BE2C (cell line): ENCODE measurements around the gene KAZN.
"Not testable (repeated sequence)": the region's sequence is repeated elsewhere in the genome, so short reads cannot be mapped to it uniquely, and the experiment has no call there.

ENCODE experiments used
- DNase-seq: peaks from one replicate; pipeline ENCODE4 v3.0.0-alpha.2; 2020
- H3K27me3 ChIP-seq: fragments of 250-450 bp; sonication (Bioruptor Pico); 2 replicates; pipeline ENCODE4 v1.5.1; 2020; ENCODE audit warnings: mild to moderate bottlenecking
- H3K36me3 ChIP-seq: fragments of 250-450 bp; sonication (Bioruptor Pico); 2 replicates; pipeline ENCODE4 v1.5.1; 2020; ENCODE audit warnings: mild to moderate bottlenecking
- H3K4me1 ChIP-seq: fragments of 250-450 bp; sonication (Bioruptor Pico); 2 replicates; pipeline ENCODE4 v1.5.1; 2020
- H3K4me3 ChIP-seq: 2 replicates; pipeline ENCODE4 v1.5.1; 2011; ENCODE audit warnings: low read depth, low read length
- H3K9me3 ChIP-seq: fragments of 250-450 bp; sonication (Bioruptor Pico); 2 replicates; pipeline ENCODE4 v1.5.1; 2020
- TF ChIP-seq, protein P1 (sequence below): IDR thresholded peaks from 2 replicates; pipeline ENCODE4 v1.5.1; 2012; ENCODE audit warnings: mild to moderate bottlenecking, low read depth, low read length

KAZN gene

DNA sequence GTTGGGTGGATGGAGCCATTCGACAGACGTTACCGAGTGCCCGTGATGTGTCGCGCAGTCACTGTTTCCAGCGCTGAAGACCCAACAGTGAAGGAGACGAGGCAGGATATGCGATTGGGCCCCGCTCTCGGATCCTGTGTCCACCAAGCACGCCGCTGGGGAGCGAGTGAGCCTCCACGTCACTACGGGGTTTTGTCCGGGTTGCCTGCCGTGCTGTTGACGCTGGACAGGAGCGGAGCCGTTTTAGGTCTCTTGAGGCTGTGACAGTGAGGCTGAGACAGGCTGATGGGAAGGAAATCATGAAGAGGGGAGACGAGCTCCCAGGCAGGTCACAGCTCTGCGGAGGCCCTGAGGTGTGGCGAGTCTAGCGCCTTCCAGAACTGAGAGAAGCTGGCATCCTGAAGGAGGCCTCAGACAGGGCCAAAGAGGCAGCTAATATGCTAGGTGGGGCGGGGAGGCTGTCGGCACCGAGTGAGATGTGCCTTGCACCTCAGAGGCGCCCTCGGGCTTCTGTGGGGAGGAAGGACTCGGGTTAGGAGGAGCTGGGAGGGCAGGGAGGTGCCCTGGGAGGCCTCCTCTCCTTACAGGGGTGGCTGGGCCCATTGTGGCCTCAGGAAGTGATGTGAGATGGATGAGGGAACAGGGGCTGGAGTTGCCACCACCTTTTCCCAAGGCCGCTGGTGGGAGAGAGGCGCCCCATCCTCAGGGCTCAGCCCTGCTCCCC lies 359.1 kb downstream of the KAZN start:
- TF ChIP-seq, protein P1, sequence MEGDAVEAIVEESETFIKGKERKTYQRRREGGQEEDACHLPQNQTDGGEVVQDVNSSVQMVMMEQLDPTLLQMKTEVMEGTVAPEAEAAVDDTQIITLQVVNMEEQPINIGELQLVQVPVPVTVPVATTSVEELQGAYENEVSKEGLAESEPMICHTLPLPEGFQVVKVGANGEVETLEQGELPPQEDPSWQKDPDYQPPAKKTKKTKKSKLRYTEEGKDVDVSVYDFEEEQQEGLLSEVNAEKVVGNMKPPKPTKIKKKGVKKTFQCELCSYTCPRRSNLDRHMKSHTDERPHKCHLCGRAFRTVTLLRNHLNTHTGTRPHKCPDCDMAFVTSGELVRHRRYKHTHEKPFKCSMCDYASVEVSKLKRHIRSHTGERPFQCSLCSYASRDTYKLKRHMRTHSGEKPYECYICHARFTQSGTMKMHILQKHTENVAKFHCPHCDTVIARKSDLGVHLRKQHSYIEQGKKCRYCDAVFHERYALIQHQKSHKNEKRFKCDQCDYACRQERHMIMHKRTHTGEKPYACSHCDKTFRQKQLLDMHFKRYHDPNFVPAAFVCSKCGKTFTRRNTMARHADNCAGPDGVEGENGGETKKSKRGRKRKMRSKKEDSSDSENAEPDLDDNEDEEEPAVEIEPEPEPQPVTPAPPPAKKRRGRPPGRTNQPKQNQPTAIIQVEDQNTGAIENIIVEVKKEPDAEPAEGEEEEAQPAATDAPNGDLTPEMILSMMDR = no peak
- Histone ChIP-seq H3K4me3 (no peak overlapping the region), H3K4me1 (no peaks in the 10 kb centered on the region), H3K9me3 (no peaks in the 10 kb centered on the region), H3K36me3 (no peaks in the 10 kb centered on the region), H3K27me3 (no peaks in the 10 kb centered on the region)
- DNase-seq = no peak

DNA sequence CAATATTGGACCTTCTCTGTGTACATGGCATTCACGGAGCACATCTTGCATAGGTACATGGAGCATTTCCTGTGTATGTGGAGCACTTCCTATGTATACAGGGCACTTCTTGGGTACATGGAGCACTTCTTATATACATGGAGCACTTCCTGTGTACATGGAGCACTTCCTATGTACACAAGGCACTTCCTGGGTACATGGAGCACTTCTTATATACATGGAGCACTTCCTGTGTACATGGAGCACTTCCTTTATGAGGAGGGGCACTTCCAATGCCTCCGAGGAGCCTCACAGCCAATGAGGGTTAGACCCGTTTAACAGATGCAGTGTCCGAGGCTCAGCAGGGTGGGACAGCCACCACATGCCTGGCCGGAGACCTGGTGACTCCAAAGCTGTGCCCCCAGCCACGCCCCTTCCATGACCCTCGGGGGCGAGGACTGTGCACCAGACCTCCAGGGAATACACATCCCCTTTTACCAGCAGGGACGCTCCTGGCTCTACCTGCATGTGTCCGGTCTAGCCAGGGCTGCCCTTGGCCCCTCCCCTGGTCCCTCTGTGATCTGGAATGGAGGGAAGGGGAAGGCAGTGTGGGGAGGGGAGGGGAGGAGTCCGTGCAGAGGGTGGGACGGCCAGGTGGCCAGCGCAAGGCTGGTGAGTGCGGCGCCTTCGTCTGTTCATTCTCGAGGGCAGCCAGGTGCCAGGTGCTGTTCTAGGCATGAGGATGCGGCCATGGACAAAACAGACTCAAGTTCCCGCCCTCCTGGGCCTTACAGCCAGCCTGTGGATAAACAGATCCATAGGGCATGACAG lies 360.0 kb downstream of the KAZN start:
- no peaks in the 10 kb centered on the region for H3K4me1 ChIP-seq
- TF ChIP-seq, protein P1 = no peak
- H3K27me3 ChIP-seq = no peaks in the 10 kb centered on the region
- no peak for DNase-seq
- H3K9me3 ChIP-seq = no peaks in the 10 kb centered on the region
- H3K36me3 ChIP-seq = no peaks in the 10 kb centered on the region
- H3K4me3 ChIP-seq = no peak overlapping the region

DNA sequence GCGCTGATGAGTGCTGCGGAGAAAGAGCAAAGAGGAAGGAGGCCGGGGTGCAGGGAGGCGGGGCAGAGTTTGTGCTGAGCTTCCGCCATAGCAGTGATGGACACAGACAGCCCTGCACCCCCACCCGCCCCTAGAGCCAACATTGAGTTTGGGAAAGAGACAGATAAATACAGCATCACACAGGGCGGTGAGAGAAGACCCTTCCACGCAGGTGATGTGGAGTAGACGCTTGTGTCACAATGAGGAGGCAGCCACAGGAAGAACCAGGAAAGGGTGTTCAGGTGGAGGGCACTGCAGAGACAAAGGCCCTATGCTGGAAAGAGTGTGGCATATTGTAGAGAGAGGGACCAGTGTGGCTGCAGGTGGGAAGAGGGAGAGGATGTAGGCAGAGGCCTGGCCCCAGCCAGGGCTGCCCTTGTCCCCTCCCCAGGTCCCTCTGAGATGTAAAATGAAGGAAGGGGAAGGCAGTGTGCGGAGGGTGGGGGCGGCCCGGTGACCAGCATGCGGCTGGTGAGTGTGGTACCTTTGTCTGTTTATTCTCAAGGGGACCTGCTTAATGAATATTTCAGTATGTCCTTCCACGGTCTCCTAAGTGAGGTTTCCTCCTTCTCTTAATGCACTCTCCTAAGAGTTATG lies 360.7 kb downstream of the KAZN start:
- no peaks in the 10 kb centered on the region for H3K4me1 ChIP-seq
- H3K4me3 ChIP-seq = no peak overlapping the region
- no peak for DNase-seq
- no peaks in the 10 kb centered on the region for H3K36me3 ChIP-seq
- H3K27me3 ChIP-seq = no peaks in the 10 kb centered on the region
- no peaks in the 10 kb centered on the region for H3K9me3 ChIP-seq
- TF ChIP-seq, protein P1 = no peak

DNA sequence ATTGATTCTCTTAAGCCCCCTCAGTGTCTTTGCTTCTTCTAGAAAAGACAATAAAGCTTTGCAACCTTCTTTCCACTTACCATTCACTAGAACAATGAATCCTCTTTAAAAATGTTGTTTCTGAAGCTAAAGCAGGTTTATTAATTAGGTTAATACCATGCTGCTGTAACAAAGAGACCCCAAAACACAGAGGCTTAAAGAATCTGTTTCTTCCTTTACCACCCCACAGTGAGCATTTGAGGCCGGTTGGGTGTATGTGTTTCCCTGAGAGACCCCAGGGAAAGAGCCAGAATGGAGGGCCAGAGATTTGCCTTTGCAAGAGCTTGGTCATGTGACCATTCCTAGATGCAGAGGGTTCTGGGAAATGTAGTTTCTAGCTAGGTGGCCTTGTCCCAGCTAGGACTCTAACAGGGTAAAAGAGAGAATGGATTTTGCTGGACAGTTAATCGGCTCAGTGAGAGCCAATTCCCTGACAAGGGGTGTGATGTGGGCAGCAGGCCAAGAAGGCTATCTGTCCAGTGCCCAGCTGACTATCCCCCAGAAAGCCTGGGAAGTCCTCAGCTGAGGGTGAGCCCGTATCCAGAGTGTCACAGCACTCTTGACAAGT lies 363.3 kb downstream of the KAZN start:
- Histone ChIP-seq H3K36me3 (no peaks in the 10 kb centered on the region), H3K9me3 (no peaks in the 10 kb centered on the region), H3K4me3 (no peak overlapping the region), H3K27me3 (no peaks in the 10 kb centered on the region), H3K4me1 (no peaks in the 10 kb centered on the region)
- DNase-seq = no peak
- TF ChIP-seq, protein P1 = no peak

DNA sequence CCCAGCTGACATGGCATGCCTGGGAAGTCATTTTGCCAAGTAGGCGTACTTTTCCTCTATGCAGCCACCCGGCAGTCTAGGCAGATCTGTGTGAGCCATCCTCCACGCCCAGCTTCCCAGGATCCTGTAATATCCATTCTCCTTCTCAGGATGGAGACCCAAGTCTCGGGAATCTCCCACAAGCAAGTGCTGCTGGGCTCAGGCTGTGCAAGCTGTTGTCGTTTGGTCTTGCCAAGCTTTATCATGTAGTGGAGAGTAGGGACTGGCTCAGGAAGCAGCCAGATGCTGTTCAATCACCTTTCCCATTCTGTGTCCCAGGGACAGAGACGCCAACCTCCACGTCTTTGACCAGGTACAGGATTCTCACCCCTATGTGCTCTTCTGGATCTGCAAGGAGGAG lies 363.9 kb downstream of the KAZN start:
- H3K36me3 ChIP-seq = no peaks in the 10 kb centered on the region

DNA sequence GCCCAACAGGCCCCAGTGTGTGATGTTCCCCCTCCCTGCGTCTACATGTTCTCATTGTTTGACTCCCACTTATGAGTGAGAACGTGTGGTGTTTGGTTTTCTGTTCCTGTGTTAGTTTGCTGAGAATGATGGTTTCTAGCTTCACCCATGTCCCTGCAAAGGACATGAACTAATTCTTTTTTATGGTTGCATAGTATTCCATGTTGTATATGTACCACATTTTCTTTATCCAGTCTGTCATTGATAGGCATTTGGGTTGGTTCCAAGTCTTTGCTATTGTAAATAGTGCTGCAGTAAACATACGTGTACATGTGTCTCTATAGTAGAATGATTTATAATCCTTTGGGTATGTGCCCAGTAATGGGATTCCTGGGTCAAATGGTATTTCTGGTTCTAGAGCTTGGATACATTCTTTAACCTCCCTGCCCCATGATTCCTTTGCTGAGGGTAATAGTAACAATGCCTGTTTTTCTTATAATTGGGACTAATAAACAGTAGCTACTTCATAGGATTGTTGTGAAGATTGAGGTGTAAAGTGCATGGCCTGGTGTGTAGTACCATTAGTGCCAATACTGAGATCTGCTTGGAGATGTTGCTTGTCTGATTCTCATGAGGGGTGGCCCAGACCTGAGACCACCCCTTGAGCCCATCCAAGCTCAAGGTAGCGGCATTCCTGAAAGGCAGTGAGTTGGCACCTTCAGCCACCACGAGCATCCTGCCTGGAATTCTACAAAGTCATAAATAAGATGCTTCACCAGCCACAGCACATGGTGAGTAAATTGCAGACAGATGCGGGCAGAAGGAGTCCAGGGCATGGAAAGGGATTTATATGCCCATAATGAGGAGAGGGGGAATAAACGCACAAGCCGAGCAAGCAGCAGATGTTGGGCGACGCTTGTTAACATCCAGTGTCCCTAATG lies 365.6 kb downstream of the KAZN start:
- H3K4me3 ChIP-seq, DNase-seq, H3K4me1 ChIP-seq, H3K36me3 ChIP-seq, H3K9me3 ChIP-seq, H3K27me3 ChIP-seq: not testable (repeated sequence)

More for the DNA sequence above, 363.9 kb downstream of the KAZN start:
- no peak overlapping the region for H3K4me3 ChIP-seq
- H3K4me1 ChIP-seq = no peaks in the 10 kb centered on the region
- H3K9me3 ChIP-seq = no peaks in the 10 kb centered on the region
- DNase-seq = no peak
- no peaks in the 10 kb centered on the region for H3K27me3 ChIP-seq
- TF ChIP-seq, protein P1 = no peak
